Heart right ventricle (tissue), 16 donors: ENCODE results near the gene GID8. TPM values are rescaled to one million over a fixed set of nuclear protein-coding genes. Genes with fewer than 3 reads are reported as not detected.

Source experiments
- ATAC-seq, 8 donors: fragments of 200-7000 bp; cut with Tn5 transposase; one replicate each; pipeline ENCODE4 v1.9.1; 2020; ENCODE audit warnings: mild to moderate bottlenecking in 8 of 8, moderate library complexity in 8 of 8, moderate number of reproducible peaks in 1 of 8
- DNase-seq, 2 donors: peaks; one replicate each; pipeline ENCODE4 v3.0.0-alpha.2; 2020
- H3K27ac ChIP-seq, 10 donors: fragments of 200-600 bp; sonication (generic) in 2 of 10; one replicate each; pipeline versions ENCODE4 v1.5.0 to v1.8.0; 2020 to 2022; ENCODE audit warnings: mild to moderate bottlenecking in 3 of 10
- H3K27me3 ChIP-seq, 7 donors: fragments of 200-600 bp; one replicate each; pipeline ENCODE4 v1.8.0; 2021 to 2022; ENCODE audit warnings: mild to moderate bottlenecking in 2 of 7
- H3K36me3 ChIP-seq, 9 donors: fragments of 200-600 bp; sonication (generic) in 1 of 9; one replicate each; pipeline versions ENCODE4 v1.5.0 to v1.8.0; 2020 to 2022; ENCODE audit warnings: mild to moderate bottlenecking in 2 of 9
- H3K4me1 ChIP-seq, 9 donors: fragments of 200-600 bp; sonication (generic) in 1 of 9; one replicate each; pipeline versions ENCODE4 v1.5.0 to v1.8.0; 2020 to 2022; ENCODE audit warnings: mild to moderate bottlenecking in 4 of 9
- H3K4me3 ChIP-seq, 10 donors: fragments of 200-600 bp; sonication (generic) in 2 of 10; one replicate each; pipeline versions ENCODE4 v1.5.0 to v1.8.0; 2020 to 2022; ENCODE audit warnings: mild to moderate bottlenecking in 7 of 10, moderate library complexity in 2 of 10
- H3K9me3 ChIP-seq, 11 donors: fragments of 200-600 bp in 10 of 11; sonication (generic) in 2 of 11; one replicate each; pipeline versions ENCODE4 v1.5.0 to v1.8.0; 2013 to 2022; ENCODE audit warnings: mild to moderate bottlenecking in 2 of 11, control low read depth in 1 of 11, moderate library complexity in 1 of 11
- WGBS, 2 donors: extraction: QIAGEN DNeasy Blood & Tissue Kit; methylation state at CpG; one replicate each; pipeline ENCODE4 v1.1.7; 2013; ENCODE audit warnings: inconsistent platforms in 1 of 2; 5-methylcytosine and 5-hydroxymethylcytosine counted together
- intact Hi-C, 10 donors: fragments of 100-400 bp; cut with DNase I; formaldehyde crosslinking; loops; one replicate each; pipeline versions ENCODE4 v1.11.1 to v1.14.2; 2022
- polyA plus RNA-seq, 2 donors: library from polyadenylated mRNA; stranded (reverse); fragments of 200-250 nt; gene quantifications; one replicate each; pipeline ENCODE4 v1.2.3, GENCODE V29; 2013
- total RNA-seq, 10 donors: library from RNA; stranded (reverse); fragmentation: NEBNext Ultra II Directional in 3 of 10; extraction: Animal tissue kit (Norgen Biotek cat#: 25700) in 3 of 10; gene quantifications; one replicate each; pipeline versions ENCODE4 v1.2.1 to v1.2.4, GENCODE V29; 2021 to 2023
- TF ChIP-seq, protein P1 (sequence below), 9 donors: fragments of 200-600 bp; sonication (generic) in 2 of 9; IDR thresholded peaks; one replicate each; pipeline versions ENCODE4 v1.5.0 to v1.8.0; 2021 to 2022; ENCODE audit warnings: antibody characterized with exemption in 9 of 9, mild to moderate bottlenecking in 5 of 9, moderate library complexity in 1 of 9
- donor health status: Arrhythmogenic right ventricular cardiomyopathy.
- donor health status: ischemic (EF 13 %, LVEDD 7.1; RV severe dilation, severe dysfunction).
- donor health status: healthy with polysubstance abuse.
- donor health status: DM: no; HTN: yes; CAD: no.
- donor health status: DM: no; HTN: no; CAD: no.
- donor health status: ischemic (EF 25% LVEDD 6.9; RV normal size, moderate dysfunction).
- donor health status: ischemic (EF 25% LVEDD 5.7; RV mildly dilated, moderate dysfunction).
- donor health status: healthy.
- donor health status: DM: yes; HTN: yes; CAD: no.
- donor health status: Ischemic cardiomyopathy.
- donor health status: ischemic (EF 35%, LVEDD 5.7; RV mildly dilated, moderate dysfunction).
- donor health status: nonischemic (EF 11% LVEDD 7.7; RV severe dilation, severe dysfunction).
- donor health status: DM: yes; HTN: yes; CAD: no.
- donor health status: PGD.
- donor health status: ischemic (EF 29% LVEDD 5.4; RV normal size, mild dysfunction).
- donor health status: nonischemic (EF 23%, LVEDD 6.1; RV moderate dilation, normal function).

GID8 gene
- total and polyA plus RNA-seq, 12 donors = 7.0 to 19.9 (median 16.4) TPM

DNA sequence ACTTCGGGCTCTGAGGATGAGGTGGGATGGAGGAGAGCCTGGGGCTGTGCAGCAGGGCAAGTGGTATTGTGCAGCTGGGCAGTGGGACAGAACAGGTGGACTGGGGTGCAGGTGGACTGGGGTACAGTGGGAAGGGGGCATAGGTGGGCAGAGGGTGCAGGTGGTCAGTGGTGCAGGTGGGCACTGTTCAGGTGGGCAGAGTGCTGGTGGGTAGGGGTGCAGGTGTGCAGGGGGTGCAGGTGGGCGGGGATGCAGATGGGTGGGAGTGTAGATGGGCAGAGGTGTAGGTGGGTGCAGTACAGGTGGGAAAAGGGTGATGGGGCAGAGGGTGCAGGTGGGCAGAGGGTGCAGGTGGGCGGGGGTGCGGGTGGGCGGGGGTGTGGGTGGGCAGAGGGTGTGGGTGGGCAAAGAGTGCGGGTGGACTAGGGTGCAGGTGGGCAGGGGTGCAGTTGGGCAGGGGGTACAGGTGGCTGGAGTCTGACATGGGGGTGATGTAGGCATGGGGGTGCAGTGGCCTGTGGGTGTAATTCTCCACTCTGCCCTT lies 48.4 kb downstream of the GID8 start:
- Histone ChIP-seq H3K4me3 (no peak overlapping the region), H3K4me1 (peaks cover 0 to 10% (median 0%) of the 10 kb centered on the region in 9 donors), H3K27me3 (peaks cover 0 to 84% (median 56%) of the 10 kb centered on the region in 7 donors), H3K36me3 (no peaks in the 10 kb centered on the region), H3K27ac (no peak overlapping the region), H3K9me3 (no peaks in the 10 kb centered on the region)
- intact Hi-C loops = no loop called here
- ATAC-seq (no peak), DNase-seq (no peak)
- WGBS, 2 donors = 71 to 80% methylated on average over 6 of the region's 6 CpGs
- TF ChIP-seq, protein P1, sequence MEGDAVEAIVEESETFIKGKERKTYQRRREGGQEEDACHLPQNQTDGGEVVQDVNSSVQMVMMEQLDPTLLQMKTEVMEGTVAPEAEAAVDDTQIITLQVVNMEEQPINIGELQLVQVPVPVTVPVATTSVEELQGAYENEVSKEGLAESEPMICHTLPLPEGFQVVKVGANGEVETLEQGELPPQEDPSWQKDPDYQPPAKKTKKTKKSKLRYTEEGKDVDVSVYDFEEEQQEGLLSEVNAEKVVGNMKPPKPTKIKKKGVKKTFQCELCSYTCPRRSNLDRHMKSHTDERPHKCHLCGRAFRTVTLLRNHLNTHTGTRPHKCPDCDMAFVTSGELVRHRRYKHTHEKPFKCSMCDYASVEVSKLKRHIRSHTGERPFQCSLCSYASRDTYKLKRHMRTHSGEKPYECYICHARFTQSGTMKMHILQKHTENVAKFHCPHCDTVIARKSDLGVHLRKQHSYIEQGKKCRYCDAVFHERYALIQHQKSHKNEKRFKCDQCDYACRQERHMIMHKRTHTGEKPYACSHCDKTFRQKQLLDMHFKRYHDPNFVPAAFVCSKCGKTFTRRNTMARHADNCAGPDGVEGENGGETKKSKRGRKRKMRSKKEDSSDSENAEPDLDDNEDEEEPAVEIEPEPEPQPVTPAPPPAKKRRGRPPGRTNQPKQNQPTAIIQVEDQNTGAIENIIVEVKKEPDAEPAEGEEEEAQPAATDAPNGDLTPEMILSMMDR (IDR thresholded peaks at IDR 0.05) = no peak

- Histone ChIP-seq H3K9me3 (no peaks in the 10 kb centered on the region), H3K36me3 (no peaks in the 10 kb centered on the region), H3K27ac (no peak overlapping the region), H3K4me3 (no peak overlapping the region), H3K4me1 (peaks cover 0 to 10% (median 0%) of the 10 kb centered on the region in 9 donors), H3K27me3 (peaks cover 0 to 83% (median 56%) of the 10 kb centered on the region in 7 donors)
- intact Hi-C loops = no loop called here
- DNase-seq (no peak), ATAC-seq (no peak)
- WGBS, 2 donors = 46 to 48% methylated on average over 10 of the region's 10 CpGs
- TF ChIP-seq, protein P1 (IDR thresholded peaks at IDR 0.05) = no peak
These were observed 49.2 kb downstream of the GID8 start for GRCh38 chr20:62987114-62987513.

DNA sequence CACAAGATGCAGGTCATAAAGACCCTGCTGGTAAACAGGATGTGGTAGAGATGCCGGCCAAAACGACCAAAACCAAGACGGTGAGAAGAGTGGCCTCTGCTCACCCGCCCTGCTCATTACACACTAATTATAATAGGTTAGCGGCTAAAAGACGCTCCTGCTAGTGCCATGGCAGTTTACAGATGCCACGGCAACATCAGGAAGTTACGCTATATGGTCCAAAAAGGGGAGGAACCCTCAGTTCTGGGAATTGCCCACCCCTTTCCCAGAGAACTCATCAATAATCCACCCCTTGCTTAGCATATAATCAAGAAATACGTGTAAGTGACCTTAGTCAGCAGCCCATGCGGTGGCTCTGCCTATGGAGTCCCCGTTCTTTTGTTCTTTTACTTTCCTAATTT lies 51.3 kb downstream of the GID8 start:
- no peak for ATAC-seq
- H3K4me1 ChIP-seq = peaks cover 0 to 10% (median 0%) of the 10 kb centered on the region in 9 donors
- WGBS, 2 donors = 62 to 73% methylated on average over 11 of the region's 11 CpGs
- no peaks in the 10 kb centered on the region for H3K9me3 ChIP-seq
- no peak for DNase-seq
- H3K27me3 ChIP-seq = peaks cover 0 to 76% (median 52%) of the 10 kb centered on the region in 7 donors
- no peak overlapping the region for H3K27ac ChIP-seq
- no peaks in the 10 kb centered on the region for H3K36me3 ChIP-seq
- peak overlapping the region in 1 of 10 donors; percentile 29 for H3K4me3 ChIP-seq
- TF ChIP-seq, protein P1 (IDR thresholded peaks at IDR 0.05) = no peak
- intact Hi-C loops = no loop called here

DNA sequence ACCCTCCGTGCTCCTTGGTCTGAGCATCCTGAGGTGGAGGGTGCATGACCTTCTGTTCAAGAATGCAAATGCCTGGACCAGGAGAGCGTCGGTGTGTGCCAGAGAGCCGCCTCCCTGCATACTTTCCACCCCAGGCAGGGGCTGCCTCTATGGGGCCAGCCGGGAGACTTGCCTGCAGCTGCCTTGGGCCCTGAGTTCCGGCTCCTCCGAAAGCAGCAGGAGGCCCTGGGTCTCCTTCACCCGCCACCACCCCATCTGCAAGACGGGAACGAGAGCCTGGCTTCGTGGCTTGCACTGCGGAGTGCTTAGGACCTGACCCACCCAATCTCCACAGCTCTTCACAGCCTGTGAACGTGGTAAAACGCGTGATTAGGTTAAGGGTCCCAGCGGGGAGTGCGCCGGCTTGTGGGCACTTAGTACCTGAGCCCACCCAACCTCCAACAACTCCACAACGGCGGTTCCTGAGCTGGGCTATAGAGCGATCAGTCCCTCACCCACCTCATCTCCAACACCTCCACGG lies 52.4 kb downstream of the GID8 start:
- 70% methylated on average over 22 of the region's 22 CpGs for WGBS, 2 donors
- ATAC-seq (no peak), DNase-seq (no peak)
- intact Hi-C loops = no loop called here
- Histone ChIP-seq H3K27me3 (peaks cover 0 to 71% (median 48%) of the 10 kb centered on the region in 7 donors), H3K27ac (no peak overlapping the region), H3K36me3 (no peaks in the 10 kb centered on the region), H3K9me3 (no peaks in the 10 kb centered on the region), H3K4me3 (no peak overlapping the region), H3K4me1 (peaks cover 0 to 6% (median 0%) of the 10 kb centered on the region in 9 donors)
- TF ChIP-seq, protein P1 (IDR thresholded peaks at IDR 0.05) = no peak
